Endothelial cell of umbilical vein (primary cell): ENCODE measurements around the gene SKAP1. TPM values are rescaled to one million over a fixed set of nuclear protein-coding genes. Genes with fewer than 3 reads are reported as not detected.

Source experiments
- BruUV-seq: library from RNA; stranded (reverse); fragments of 400-500 nt; replicated peaks from 2 replicates; lab custom pipeline; 2021; lab: Mats Ljungman, UMichigan
- CTCF ChIA-PET: fragments of 300-600, 350-600 bp; sonication (Branson Sonifier 250); formaldehyde crosslinking; loops from one replicate; lab custom pipeline; 2021; ENCODE audit warnings: antibody characterized with exemption, inconsistent platforms; lab: Charles Lee
- POLR2A ChIA-PET: fragments of 300-600, 350-600 bp; sonication (Branson Sonifier 250); formaldehyde crosslinking; loops from one replicate; lab custom pipeline; 2021; ENCODE audit warnings: antibody characterized with exemption, inconsistent platforms; lab: Charles Lee
- DNase-seq: peaks from one replicate; pipeline ENCODE4 v3.0.0-alpha.2; 2011; ENCODE audit warnings: low read depth, low spot score
- FAIRE-seq: peaks from 2 replicates; lab custom pipeline; 2011; peaks lifted over from hg19 to GRCh38; lab: Jason Lieb, UNC
- H2AFZ ChIP-seq: 2 replicates; pipeline ENCODE4 v1.6.0; 2012; ENCODE audit warnings: low read depth, low read length, control low read depth, inconsistent platforms
- H3K27ac ChIP-seq: 2 replicates; pipeline ENCODE4 v1.5.1; 2011; ENCODE audit warnings: low read depth, mild to moderate bottlenecking, control low read depth, low read length, moderate library complexity; ENCODE audit not compliant: insufficient read depth
- H3K27me3 ChIP-seq, 2 experiments: 2 replicates each; pipeline versions ENCODE4 v1.6.0 to v1.6.1; 2011; ENCODE audit warnings: low read length in 2 of 2, mixed read lengths in 1 of 2; ENCODE audit not compliant: control insufficient read depth in 2 of 2, insufficient read depth in 2 of 2
- H3K36me3 ChIP-seq, 2 experiments: 2 replicates in 1 of 2; 3 replicates in 1 of 2; pipeline ENCODE4 v1.5.1; 2011; ENCODE audit warnings: low read length in 2 of 2, mild to moderate bottlenecking in 1 of 2, moderate library complexity in 1 of 2; ENCODE audit not compliant: control insufficient read depth in 2 of 2, insufficient read depth in 2 of 2; ENCODE audit errors: extremely low read depth in 1 of 2
- H3K4me1 ChIP-seq: 3 replicates; pipeline ENCODE4 v1.5.1; 2011; ENCODE audit warnings: mild to moderate bottlenecking, low read length; ENCODE audit not compliant: control insufficient read depth, insufficient read depth; ENCODE audit errors: extremely low read depth
- H3K4me2 ChIP-seq: 2 replicates; pipeline ENCODE4 v1.6.1; 2011; ENCODE audit warnings: low read length, control low read depth, mixed read lengths; ENCODE audit not compliant: insufficient read depth
- H3K4me3 ChIP-seq, 3 experiments: fragments of 200-600 bp in 1 of 3; sonication (generic), shearing (Covaris generic) in 1 of 3; replicated peaks in 1 of 3; 2 replicates each; pipeline ENCODE4 v1.5.1; 2011 to 2016; ENCODE audit warnings: control low read depth in 3 of 3, low read length in 3 of 3, mild to moderate bottlenecking in 2 of 3, inconsistent platforms in 1 of 3, low read depth in 1 of 3, moderate library complexity in 1 of 3; ENCODE audit not compliant: insufficient read depth in 1 of 3
- H3K79me2 ChIP-seq: 2 replicates; pipeline ENCODE4 v1.6.0; 2012; ENCODE audit warnings: low read length, inconsistent platforms; ENCODE audit not compliant: control insufficient read depth, insufficient read depth
- H3K9ac ChIP-seq: replicated peaks from 2 replicates; pipeline ENCODE3; 2011; ENCODE audit warnings: low read length, control low read depth; ENCODE audit not compliant: insufficient read depth; ENCODE audit errors: extremely low read depth
- H3K9me1 ChIP-seq: replicated peaks from 3 replicates; pipeline ENCODE4 v1.6.0; 2011; ENCODE audit warnings: mild to moderate bottlenecking, low read length; ENCODE audit not compliant: control insufficient read depth, insufficient read depth; ENCODE audit errors: extremely low read depth
- H3K9me3 ChIP-seq: replicated peaks from 2 replicates; pipeline ENCODE4 v1.5.1; 2012; ENCODE audit warnings: low read length, inconsistent platforms; ENCODE audit not compliant: control insufficient read depth, insufficient read depth
- H4K20me1 ChIP-seq: replicated peaks from 2 replicates; pipeline ENCODE3; 2011; ENCODE audit warnings: mild to moderate bottlenecking, low read length; ENCODE audit not compliant: control insufficient read depth, insufficient read depth; ENCODE audit errors: extremely low read depth
- EZH2 ChIP-seq: IDR thresholded peaks from 2 replicates; pipeline ENCODE4 v1.6.1; 2012; ENCODE audit warnings: borderline replicate concordance, low read depth, mild to moderate bottlenecking, moderate library complexity, low read length, inconsistent platforms; ENCODE audit not compliant: severe bottlenecking
- FOS ChIP-seq: IDR thresholded peaks from 2 replicates; pipeline ENCODE4 v1.6.1; 2011; ENCODE audit warnings: mild to moderate bottlenecking, low read length, moderate library complexity, borderline replicate concordance; ENCODE audit not compliant: insufficient read depth
- GATA2 ChIP-seq: IDR thresholded peaks from 2 replicates; pipeline ENCODE4 v1.7.0; 2011; ENCODE audit warnings: low read depth, mild to moderate bottlenecking, moderate library complexity, mixed read lengths, low read length; ENCODE audit not compliant: insufficient read length, insufficient read depth
- JUN ChIP-seq: IDR thresholded peaks from 2 replicates; pipeline ENCODE4 v1.6.1; 2011; ENCODE audit warnings: borderline replicate concordance, low read depth; ENCODE audit not compliant: insufficient read length, insufficient read depth
- MYC ChIP-seq: IDR thresholded peaks from one replicate; pipeline ENCODE4 v1.6.1; 2011; ENCODE audit warnings: mild to moderate bottlenecking, low read depth, low read length
- POLR2AphosphoS5 ChIP-seq: IDR thresholded peaks from 2 replicates; pipeline ENCODE4 v1.6.1; 2012; ENCODE audit warnings: low read depth, mild to moderate bottlenecking, control low read depth, low read length, moderate library complexity; ENCODE audit not compliant: insufficient read depth
- dilution Hi-C: fragments of 300-500 bp; cut with MboI; formaldehyde crosslinking; loops from one replicate; pipeline ENCODE4 v1.15.0; 2019; ENCODE audit warnings: low sequenced_read_pairs; ENCODE audit not compliant: extremely low pct_ligation_motif_present
- intact Hi-C: fragments of 100-400 bp; cut with micrococcal nuclease; formaldehyde crosslinking; loops from one replicate; pipeline ENCODE4 v1.10.0; 2022
- polyA plus RNA-seq, 4 experiments: library from polyadenylated mRNA; depleted of rRNA in 3 of 4; stranded (reverse) in 3 of 4; unstranded in 1 of 4; fragments of >200 nt; gene quantifications; 2 replicates each; pipeline versions ENCODE4 v1.2.1 to v1.2.3, GENCODE V29; 2011 to 2012; ENCODE audit warnings: missing spikeins in 1 of 4
- total RNA-seq: library from RNA; stranded (reverse); gene quantifications from 2 replicates; pipeline ENCODE4 v1.2.3, GENCODE V29; 2021
- TF ChIP-seq, protein P1 (sequence below), 2 donors: IDR thresholded peaks; 1 replicate in 1 of 2; 2 replicates in 1 of 2; pipeline ENCODE4 v1.5.1; 2011; ENCODE audit warnings: low read length in 2 of 2, mild to moderate bottlenecking in 2 of 2, moderate library complexity in 2 of 2, control low read depth in 1 of 2, inconsistent platforms in 1 of 2, low read depth in 1 of 2; ENCODE audit not compliant: insufficient read depth in 1 of 2; ENCODE audit errors: extremely low read depth in 1 of 2

The SKAP1 gene
- total and polyA plus RNA-seq, 2 donors (not counting 3 experiments of a cell fraction or from before 2014, with no cell fraction given): 0.75 TPM; not detected in 1

DNA sequence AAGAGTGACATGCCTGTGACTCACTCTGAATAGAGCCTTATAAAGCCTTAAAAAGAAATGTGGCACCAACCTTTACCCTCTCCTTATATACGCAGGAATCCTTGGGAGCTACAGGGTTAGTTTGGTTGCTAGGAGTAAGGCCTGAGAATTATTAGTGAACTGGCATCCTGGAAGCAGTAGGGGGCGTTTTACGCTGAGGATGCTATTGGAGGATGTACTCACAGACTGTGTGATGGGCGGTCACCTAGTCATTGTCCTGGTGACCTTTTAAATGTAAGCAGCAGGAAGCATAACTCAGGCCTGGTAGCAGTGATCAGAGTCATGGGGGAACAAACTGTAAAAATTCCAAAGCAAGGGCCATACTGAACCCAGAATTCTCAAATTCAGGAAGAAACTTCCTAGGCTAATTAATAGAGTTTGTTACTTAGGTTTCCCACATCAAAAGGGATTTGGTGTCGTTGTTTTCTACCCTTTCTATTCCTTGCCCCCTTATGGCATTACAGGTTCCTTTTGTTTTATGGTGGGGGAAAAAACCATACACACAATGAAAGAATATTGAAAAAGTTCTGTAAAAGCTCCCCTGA lies 168.6 kb downstream of the SKAP1 start:
- peak overlapping the region; percentile 28 for H2AFZ ChIP-seq
- no peak overlapping the region for H3K4me3 ChIP-seq
- FAIRE-seq (peak; percentile 40), DNase-seq (no peak)
- BruUV-seq: no TSS peak
- H4K20me1 ChIP-seq: no peaks in the 10 kb centered on the region
- no peaks in the 10 kb centered on the region for H3K79me2 ChIP-seq
- H3K9me1 ChIP-seq: no peaks in the 10 kb centered on the region
- H3K27me3 ChIP-seq: no peaks in the 10 kb centered on the region
- H3K27ac ChIP-seq: no peak overlapping the region
- intact Hi-C loops: loop anchor here (1.0 to 2.0 kb wide), 3 partner anchors 34 to 357 kb away; no protein-coding TSS in a partner anchor
- CTCF ChIA-PET: interaction anchor here (0.6 to 13.7 kb wide), 29 partner anchors 11 to 357 kb away, joined by 3 to 289 read pairs (median 10); partner anchors contain the start of gene HOXB5
- dilution Hi-C loops: no loop called here
- H3K4me2 ChIP-seq: no peak overlapping the region
- H3K4me1 ChIP-seq: peaks cover 20% of the 10 kb centered on the region
- TF ChIP-seq, protein P1, sequence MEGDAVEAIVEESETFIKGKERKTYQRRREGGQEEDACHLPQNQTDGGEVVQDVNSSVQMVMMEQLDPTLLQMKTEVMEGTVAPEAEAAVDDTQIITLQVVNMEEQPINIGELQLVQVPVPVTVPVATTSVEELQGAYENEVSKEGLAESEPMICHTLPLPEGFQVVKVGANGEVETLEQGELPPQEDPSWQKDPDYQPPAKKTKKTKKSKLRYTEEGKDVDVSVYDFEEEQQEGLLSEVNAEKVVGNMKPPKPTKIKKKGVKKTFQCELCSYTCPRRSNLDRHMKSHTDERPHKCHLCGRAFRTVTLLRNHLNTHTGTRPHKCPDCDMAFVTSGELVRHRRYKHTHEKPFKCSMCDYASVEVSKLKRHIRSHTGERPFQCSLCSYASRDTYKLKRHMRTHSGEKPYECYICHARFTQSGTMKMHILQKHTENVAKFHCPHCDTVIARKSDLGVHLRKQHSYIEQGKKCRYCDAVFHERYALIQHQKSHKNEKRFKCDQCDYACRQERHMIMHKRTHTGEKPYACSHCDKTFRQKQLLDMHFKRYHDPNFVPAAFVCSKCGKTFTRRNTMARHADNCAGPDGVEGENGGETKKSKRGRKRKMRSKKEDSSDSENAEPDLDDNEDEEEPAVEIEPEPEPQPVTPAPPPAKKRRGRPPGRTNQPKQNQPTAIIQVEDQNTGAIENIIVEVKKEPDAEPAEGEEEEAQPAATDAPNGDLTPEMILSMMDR (IDR thresholded peaks at IDR 0.05; ENCODE audit: extremely low read depth in 1 of 2, insufficient read depth in 1 of 2, low read depth in 1 of 2, low read length in 2 of 2): peak; percentile 48 to 68
- no peak for TF ChIP-seq FOS
- no peaks in the 10 kb centered on the region for H3K9me3 ChIP-seq
- no peaks in the 10 kb centered on the region for H3K36me3 ChIP-seq
- no peak overlapping the region for H3K9ac ChIP-seq
- POLR2A ChIA-PET: no interaction called here

DNA sequence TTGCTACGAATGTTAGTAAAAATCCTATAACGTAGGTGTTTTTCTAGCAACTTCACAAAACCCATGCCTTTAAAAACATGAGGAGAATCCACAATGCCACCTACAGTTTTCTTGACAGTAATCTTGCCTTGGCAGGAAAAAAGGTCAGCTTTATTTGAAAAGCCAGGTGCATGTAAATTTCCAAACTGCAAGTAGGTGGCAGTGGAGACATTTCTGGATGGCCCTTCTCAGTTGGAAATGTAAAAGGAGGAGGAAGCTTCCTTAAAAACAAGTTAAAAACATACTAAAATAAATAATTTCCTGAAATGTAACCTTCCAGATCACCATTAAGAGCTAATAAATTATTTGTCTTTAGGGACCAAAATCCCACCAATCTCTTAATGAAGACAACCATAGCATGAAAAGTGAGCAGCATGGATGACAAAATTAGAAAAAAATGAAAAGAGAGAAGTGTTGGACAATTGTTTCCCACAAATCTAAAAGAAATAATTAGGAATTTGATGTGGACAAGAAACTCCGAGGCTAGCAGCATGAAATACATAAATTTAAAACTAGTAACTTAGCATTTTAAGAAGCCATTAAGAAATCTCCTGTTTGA lies 170.2 kb downstream of the SKAP1 start:
- H3K9me1 ChIP-seq: no peaks in the 10 kb centered on the region
- DNase-seq (peak; percentile 62), FAIRE-seq (peak; percentile 62)
- H3K27ac ChIP-seq: no peak overlapping the region
- CTCF ChIA-PET: interaction anchor here (0.6 to 13.7 kb wide), 62 partner anchors 9 to 377 kb away, joined by 3 to 289 read pairs (median 4); no protein-coding TSS in a partner anchor
- intact Hi-C loops (loop anchor here (1.0 to 2.0 kb wide), 3 partner anchors 15 to 47 kb away; no protein-coding TSS in a partner anchor), dilution Hi-C loops (no loop called here)
- no peaks in the 10 kb centered on the region for H3K27me3 ChIP-seq
- H3K36me3 ChIP-seq: no peaks in the 10 kb centered on the region
- H2AFZ ChIP-seq: peak overlapping the region; percentile 13
- POLR2A ChIA-PET: interaction anchor here (0.9 kb wide), 1 partner anchor 15 kb away, joined by 5 read pairs; no protein-coding TSS in a partner anchor
- no peak overlapping the region for H3K9ac ChIP-seq
- H3K9me3 ChIP-seq: no peaks in the 10 kb centered on the region
- peaks cover 18% of the 10 kb centered on the region for H3K4me1 ChIP-seq
- no peak for TF ChIP-seq POLR2AphosphoS5
- no peak for TF ChIP-seq GATA2
- TF ChIP-seq EZH2: no peak
- no peak for TF ChIP-seq JUN
- TF ChIP-seq, protein P1 (IDR thresholded peaks at IDR 0.05; ENCODE audit: extremely low read depth in 1 of 2, insufficient read depth in 1 of 2, low read depth in 1 of 2, low read length in 2 of 2): peak; percentile 49 to 53
- TF ChIP-seq MYC: no peak
- H4K20me1 ChIP-seq: no peaks in the 10 kb centered on the region
- no peaks in the 10 kb centered on the region for H3K79me2 ChIP-seq
- H3K4me3 ChIP-seq: no peak overlapping the region
- no TSS peak for BruUV-seq
- H3K4me2 ChIP-seq: no peak overlapping the region
